Mesendoderm (in vitro differentiated cells): ENCODE measurements around the gene TCF4.

ENCODE experiments used
- DNase-seq: peaks from one replicate; pipeline ENCODE4 v3.0.0; 2013
- H2AK5ac ChIP-seq: 2 replicates; pipeline ENCODE4 v1.6.1; 2013; ENCODE audit warnings: low read length, inconsistent platforms
- H2BK120ac ChIP-seq: 2 replicates; pipeline ENCODE4 v1.6.1; 2013; ENCODE audit warnings: low read depth, mild to moderate bottlenecking, low read length, moderate library complexity, mixed read lengths
- H2BK15ac ChIP-seq: replicated peaks from 2 replicates; pipeline ENCODE4 v1.6.1; 2013; ENCODE audit warnings: low read depth, mild to moderate bottlenecking, moderate library complexity
- H2BK5ac ChIP-seq: 2 replicates; pipeline ENCODE4 v1.6.1; 2013; ENCODE audit warnings: low read length, inconsistent platforms
- H3K18ac ChIP-seq: 2 replicates; pipeline ENCODE4 v1.6.1; 2013; ENCODE audit warnings: mild to moderate bottlenecking, low read length, mixed read lengths
- H3K23ac ChIP-seq: one replicate; pipeline ENCODE4 v1.6.1; 2013; ENCODE audit warnings: low read length
- H3K27ac ChIP-seq: 2 replicates; pipeline ENCODE4 v1.5.1; 2013; ENCODE audit warnings: low read depth, mild to moderate bottlenecking, inconsistent platforms, low read length, moderate library complexity
- H3K27me3 ChIP-seq: 2 replicates; pipeline ENCODE4 v1.6.1; 2013; ENCODE audit warnings: low read length, control low read depth, mild to moderate bottlenecking, inconsistent platforms; ENCODE audit not compliant: insufficient read depth, poor library complexity
- H3K36me3 ChIP-seq: 2 replicates; pipeline ENCODE4 v1.6.1; 2013; ENCODE audit warnings: low read length, inconsistent platforms; ENCODE audit not compliant: control insufficient read depth, insufficient read depth
- H3K4ac ChIP-seq: one replicate; pipeline ENCODE4 v1.6.1; 2013; ENCODE audit warnings: low read depth, mild to moderate bottlenecking, low read length, moderate library complexity
- H3K4me1 ChIP-seq: 2 replicates; pipeline ENCODE4 v1.6.1; 2013; ENCODE audit warnings: low read depth, low read length, inconsistent platforms; ENCODE audit not compliant: control insufficient read depth
- H3K4me2 ChIP-seq: 2 replicates; pipeline ENCODE4 v1.6.1; 2013; ENCODE audit warnings: low read length
- H3K4me3 ChIP-seq: 2 replicates; pipeline ENCODE4 v1.5.1; 2013; ENCODE audit warnings: mild to moderate bottlenecking, low read length
- H3K56ac ChIP-seq: one replicate; pipeline ENCODE4 v1.6.1; 2013; ENCODE audit warnings: low read length
- H3K79me1 ChIP-seq: 2 replicates; pipeline ENCODE4 v1.6.1; 2013; ENCODE audit warnings: low read length, inconsistent platforms
- H3K79me2 ChIP-seq: 2 replicates; pipeline ENCODE4 v1.6.1; 2013; ENCODE audit warnings: mild to moderate bottlenecking, low read length; ENCODE audit not compliant: control insufficient read depth, insufficient read depth
- H3K9ac ChIP-seq: 2 replicates; pipeline ENCODE4 v1.6.1; 2013; ENCODE audit warnings: low read length, inconsistent platforms
- H4K5ac ChIP-seq: one replicate; pipeline ENCODE4 v1.6.1; 2013; ENCODE audit warnings: low read length
- H4K8ac ChIP-seq: one replicate; pipeline ENCODE4 v1.6.1; 2013; ENCODE audit warnings: low read depth, mild to moderate bottlenecking, control low read depth, low read length, moderate library complexity
- WGBS: extraction: QIAGEN DNeasy Blood & Tissue Kit; methylation state at CpG from one replicate; pipeline ENCODE4 v1.1.7; 2013; ENCODE audit warnings: low lambda C conversion rate, missing lambda C conversion rate; ENCODE audit not compliant: insufficient coverage; ENCODE audit errors: extremely low coverage; 5-methylcytosine and 5-hydroxymethylcytosine counted together

TCF4 gene

GRCh38 chr18:55355223-55355622, 232.8 kb downstream of the TCF4 start:
- Histone ChIP-seq H3K79me1 (peaks cover 5% of the 10 kb centered on the region), H3K36me3 (no peaks in the 10 kb centered on the region), H3K23ac (no peak overlapping the region), H3K27me3 (no peaks in the 10 kb centered on the region), H3K4me3 (no peak overlapping the region), H3K56ac (no peak overlapping the region), H3K4me1 (no peaks in the 10 kb centered on the region), H3K9ac (no peak overlapping the region), H3K4me2 (no peak overlapping the region), H4K5ac (no peak overlapping the region), H3K79me2 (no peaks in the 10 kb centered on the region), H3K18ac (no peak overlapping the region), H2BK15ac (no peak overlapping the region), H2BK120ac (no peak overlapping the region), H3K27ac (no peak overlapping the region), H2BK5ac (no peak overlapping the region), H3K4ac (no peak overlapping the region), H2AK5ac (no peak overlapping the region), H4K8ac (no peak overlapping the region)
- no peak for DNase-seq
- no CpG with 5 or more reads among the region's 4 CpGs for WGBS

- Histone ChIP-seq H3K18ac (no peak overlapping the region), H3K56ac (no peak overlapping the region), H4K8ac (no peak overlapping the region), H3K4me1 (no peaks in the 10 kb centered on the region), H3K36me3 (no peaks in the 10 kb centered on the region), H3K4me2 (no peak overlapping the region), H3K9ac (no peak overlapping the region), H3K79me1 (peaks cover 5% of the 10 kb centered on the region), H2BK120ac (no peak overlapping the region), H3K79me2 (no peaks in the 10 kb centered on the region), H2AK5ac (no peak overlapping the region), H3K27ac (no peak overlapping the region), H2BK15ac (no peak overlapping the region), H4K5ac (no peak overlapping the region), H3K4ac (no peak overlapping the region), H3K4me3 (no peak overlapping the region), H3K23ac (no peak overlapping the region), H3K27me3 (no peaks in the 10 kb centered on the region), H2BK5ac (no peak overlapping the region)
- no CpG with 5 or more reads among the region's 4 CpGs for WGBS
- DNase-seq: no peak
Measured at GRCh38 chr18:55354795-55355194, 233.2 kb downstream of the TCF4 start.

- Histone ChIP-seq H2BK15ac (no peak overlapping the region), H3K27me3 (no peaks in the 10 kb centered on the region), H3K4me3 (no peak overlapping the region), H3K4me1 (no peaks in the 10 kb centered on the region), H2BK120ac (no peak overlapping the region), H3K79me2 (no peaks in the 10 kb centered on the region), H3K36me3 (no peaks in the 10 kb centered on the region), H4K8ac (no peak overlapping the region), H3K27ac (no peak overlapping the region), H3K79me1 (peaks cover 5% of the 10 kb centered on the region), H2AK5ac (no peak overlapping the region), H3K56ac (no peak overlapping the region), H3K4ac (no peak overlapping the region), H3K4me2 (no peak overlapping the region), H2BK5ac (no peak overlapping the region), H3K18ac (no peak overlapping the region), H3K9ac (no peak overlapping the region), H3K23ac (no peak overlapping the region), H4K5ac (no peak overlapping the region)
- DNase-seq: no peak
- no CpG with 5 or more reads among the region's 3 CpGs for WGBS
Measured at GRCh38 chr18:55353806-55354205, 234.2 kb downstream of the TCF4 start.

DNA sequence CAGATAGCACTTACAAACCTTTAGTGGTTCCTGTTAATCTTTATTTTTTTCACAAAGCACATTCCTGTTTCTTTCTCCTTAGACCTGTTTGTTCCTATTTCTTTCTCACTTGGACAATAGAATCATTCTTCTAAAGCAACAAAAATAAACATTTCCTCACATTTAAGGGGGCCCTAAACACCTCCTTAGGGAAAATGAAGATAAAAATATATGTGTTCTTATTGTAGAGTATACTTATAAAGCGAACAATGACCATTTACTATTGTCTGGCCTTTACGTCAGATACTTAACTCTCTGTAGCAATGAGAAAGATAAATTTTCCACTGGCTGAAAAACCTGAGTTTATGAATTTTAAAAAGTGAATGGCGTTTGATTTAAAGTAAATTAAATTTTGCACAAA, 234.6 kb downstream of the TCF4 start:
- no peak overlapping the region for H3K27ac ChIP-seq
- H3K56ac ChIP-seq: no peak overlapping the region
- no peak for DNase-seq
- WGBS: 100% methylated on average over 1 of the region's 3 CpGs
- no peak overlapping the region for H2AK5ac ChIP-seq
- H3K79me2 ChIP-seq: no peaks in the 10 kb centered on the region
- H3K4me1 ChIP-seq: no peaks in the 10 kb centered on the region
- H3K79me1 ChIP-seq: peaks cover 4% of the 10 kb centered on the region
- H4K5ac ChIP-seq: no peak overlapping the region
- no peak overlapping the region for H3K4me3 ChIP-seq
- H3K23ac ChIP-seq: no peak overlapping the region
- H2BK15ac ChIP-seq: no peak overlapping the region
- no peak overlapping the region for H2BK5ac ChIP-seq
- H3K4me2 ChIP-seq: no peak overlapping the region
- H3K36me3 ChIP-seq: no peaks in the 10 kb centered on the region
- no peak overlapping the region for H2BK120ac ChIP-seq
- H3K27me3 ChIP-seq: no peaks in the 10 kb centered on the region
- H3K18ac ChIP-seq: no peak overlapping the region
- no peak overlapping the region for H4K8ac ChIP-seq
- no peak overlapping the region for H3K9ac ChIP-seq
- no peak overlapping the region for H3K4ac ChIP-seq

DNA sequence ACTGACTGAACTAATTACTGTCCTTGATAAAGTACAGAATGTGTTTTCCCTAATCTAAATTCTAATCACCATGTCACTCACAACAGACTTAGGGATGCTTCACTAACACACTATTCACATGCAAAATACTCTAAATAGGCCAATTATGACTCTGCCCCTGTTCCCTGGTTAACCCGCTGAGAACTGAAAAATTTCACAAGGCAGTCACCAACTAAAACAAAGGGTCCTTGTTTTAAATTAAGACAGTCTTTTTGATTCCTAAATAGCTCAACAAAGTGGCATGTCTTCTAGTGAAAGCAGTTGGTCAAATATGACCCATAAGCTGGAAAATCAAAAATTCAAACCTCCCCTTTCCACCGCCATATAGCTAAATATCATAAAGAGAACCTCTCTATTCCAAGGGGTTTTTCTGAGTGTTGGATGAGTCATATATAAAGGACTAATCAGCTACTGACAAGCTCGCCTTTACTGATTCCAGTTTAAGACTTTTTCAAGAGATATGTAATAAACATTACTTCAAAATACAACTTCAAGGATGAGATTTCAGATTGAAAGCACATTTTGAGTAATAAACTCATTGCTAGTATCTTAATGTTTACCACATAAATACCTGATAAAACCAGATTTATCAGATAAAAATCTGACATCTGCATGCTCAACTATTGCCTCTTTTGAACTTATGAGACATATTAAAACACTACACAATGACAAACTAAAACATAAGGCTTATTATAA, 235.8 kb downstream of the TCF4 start:
- Histone ChIP-seq H3K56ac (no peak overlapping the region), H3K4me3 (no peak overlapping the region), H4K8ac (no peak overlapping the region), H4K5ac (no peak overlapping the region), H2AK5ac (no peak overlapping the region), H3K23ac (no peak overlapping the region), H2BK5ac (no peak overlapping the region), H3K4me1 (no peaks in the 10 kb centered on the region), H3K27me3 (no peaks in the 10 kb centered on the region), H3K4me2 (no peak overlapping the region), H3K4ac (no peak overlapping the region), H2BK15ac (no peak overlapping the region), H3K9ac (no peak overlapping the region), H3K36me3 (no peaks in the 10 kb centered on the region), H3K18ac (no peak overlapping the region), H3K79me2 (no peaks in the 10 kb centered on the region), H2BK120ac (no peak overlapping the region), H3K27ac (no peak overlapping the region), H3K79me1 (peaks cover 2% of the 10 kb centered on the region)
- no CpG with 5 or more reads among the region's 3 CpGs for WGBS
- DNase-seq: peak; percentile 80

- no peak overlapping the region for H2AK5ac ChIP-seq
- H3K4ac ChIP-seq: no peak overlapping the region
- H4K8ac ChIP-seq: no peak overlapping the region
- no peak overlapping the region for H3K23ac ChIP-seq
- no peak for DNase-seq
- H4K5ac ChIP-seq: no peak overlapping the region
- H3K4me2 ChIP-seq: no peak overlapping the region
- H3K27me3 ChIP-seq: no peaks in the 10 kb centered on the region
- peaks cover 2% of the 10 kb centered on the region for H3K79me1 ChIP-seq
- no peaks in the 10 kb centered on the region for H3K4me1 ChIP-seq
- H3K18ac ChIP-seq: no peak overlapping the region
- H3K27ac ChIP-seq: no peak overlapping the region
- H3K4me3 ChIP-seq: no peak overlapping the region
- no peak overlapping the region for H2BK120ac ChIP-seq
- no peak overlapping the region for H2BK15ac ChIP-seq
- no peak overlapping the region for H3K9ac ChIP-seq
- no peaks in the 10 kb centered on the region for H3K79me2 ChIP-seq
- no peaks in the 10 kb centered on the region for H3K36me3 ChIP-seq
- no CpG with 5 or more reads among the region's 6 CpGs for WGBS
- H3K56ac ChIP-seq: no peak overlapping the region
- H2BK5ac ChIP-seq: no peak overlapping the region
Measured at GRCh38 chr18:55351241-55351691, 236.7 kb downstream of the TCF4 start.
